Measurements from ENCODE around the gene OR2F2.

DNA sequence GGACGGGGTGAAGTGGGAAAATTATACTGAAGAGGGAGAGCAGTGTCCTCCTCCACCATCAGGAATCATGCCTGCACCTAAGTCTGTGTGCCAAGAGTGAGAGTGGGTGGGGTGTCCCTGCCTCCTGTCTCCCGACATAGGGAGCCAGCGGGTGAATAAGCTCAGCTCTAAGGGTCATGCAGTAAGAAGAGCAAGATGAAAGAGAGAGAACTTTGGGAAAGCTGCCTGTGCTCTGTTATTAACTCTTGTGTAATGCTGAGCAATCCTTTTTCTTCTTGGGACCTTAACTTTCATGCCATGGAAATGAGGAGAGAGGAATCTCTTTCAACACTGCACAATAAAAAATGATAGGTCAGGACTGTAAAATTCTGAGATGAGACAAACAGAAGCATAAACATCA is 25.2 kb upstream of the OR2F2 start:
- TF ChIP-seq CTCF (IDR thresholded peaks at IDR 0.05) (no peak), POLR2AphosphoS5 (IDR thresholded peaks at IDR 0.05) (no peak)

Measured in esophagus muscularis mucosa (tissue), 3 donors.